Measurements from ENCODE around the gene TBC1D5. TPM values are rescaled to one million over a fixed set of nuclear protein-coding genes. Genes with fewer than 3 reads are reported as not detected.

The TBC1D5 gene
- total RNA-seq, 2 experiments from 2014 or later: 46.3 to 47.8 TPM

- CTCF ChIA-PET: interaction anchor here (1.2 kb wide), 2 partner anchors 8 to 94 kb away, joined by 3 to 5 read pairs; no protein-coding TSS in a partner anchor
- Mint-ChIP-seq H3K4me3 (no peak overlapping the region), H3K4me1 (ENCODE audit: low read depth) (peaks cover 31% of the 10 kb centered on the region), H3K27me3 (peaks cover 1% of the 10 kb centered on the region), H3K27ac (no peak overlapping the region), H3K36me3 (ENCODE audit: low read depth) (no peaks in the 10 kb centered on the region), H3K9me3 (no peaks in the 10 kb centered on the region)
- intact Hi-C loops (cut with micrococcal nuclease): no loop called here
- no peak for TF ChIP-seq CTCF (IDR thresholded peaks at IDR 0.05)
- DNase-seq (no peak), ATAC-seq (no peak)
- POLR2A ChIA-PET: interaction anchor here (1.4 kb wide), 1 partner anchor 27 kb away, joined by 5 read pairs; no protein-coding TSS in a partner anchor
These were observed 4.9 kb upstream of the TBC1D5 start for GRCh38 chr3:17747174-17747889.

DNA sequence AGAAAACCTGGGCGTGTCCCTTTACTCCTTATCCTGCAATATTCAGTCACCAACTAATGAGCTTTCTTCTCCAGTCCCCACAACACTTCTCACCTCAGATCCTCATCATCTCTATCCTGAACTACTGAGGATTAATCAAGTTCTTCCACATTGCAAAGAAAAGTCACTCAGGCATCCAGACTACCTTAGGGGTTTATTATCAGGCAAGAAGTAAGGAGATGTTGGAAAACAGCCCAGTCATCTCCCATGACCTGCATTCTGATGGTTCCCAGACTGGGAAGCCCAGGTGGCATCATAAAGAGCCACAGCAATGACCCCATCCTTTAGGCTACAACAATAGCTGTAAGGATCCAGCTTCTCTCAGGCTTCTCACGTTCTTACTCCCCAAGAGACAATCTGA lies 3.5 kb upstream of the TBC1D5 start:
- Mint-ChIP-seq H3K36me3 (ENCODE audit: low read depth) (no peaks in the 10 kb centered on the region), H3K27ac (no peak overlapping the region), H3K4me1 (ENCODE audit: low read depth) (peaks cover 36% of the 10 kb centered on the region), H3K27me3 (no peaks in the 10 kb centered on the region), H3K9me3 (no peaks in the 10 kb centered on the region), H3K4me3 (no peak overlapping the region)
- intact Hi-C loops (cut with micrococcal nuclease): no loop called here
- ChIA-PET CTCF (no interaction called here), POLR2A (interaction anchor here (0.6 to 1.2 kb wide), 2 partner anchors 14 to 118 kb away, joined by 3 read pairs; no protein-coding TSS in a partner anchor)
- no peak for TF ChIP-seq CTCF (IDR thresholded peaks at IDR 0.05)
- DNase-seq (no peak), ATAC-seq (no peak)

GRCh38 chr3:17745301-17745700 lies 2.9 kb upstream of the TBC1D5 start:
- intact Hi-C loops (cut with micrococcal nuclease): no loop called here
- Mint-ChIP-seq H3K4me3 (no peak overlapping the region), H3K4me1 (ENCODE audit: low read depth) (peaks cover 40% of the 10 kb centered on the region), H3K36me3 (ENCODE audit: low read depth) (peaks cover 3% of the 10 kb centered on the region), H3K27ac (no peak overlapping the region), H3K27me3 (no peaks in the 10 kb centered on the region), H3K9me3 (no peaks in the 10 kb centered on the region)
- DNase-seq (no peak), ATAC-seq (no peak)
- ChIA-PET POLR2A (interaction anchor here (1.2 kb wide), 1 partner anchor 118 kb away, joined by 3 read pairs; no protein-coding TSS in a partner anchor), CTCF (no interaction called here)
- TF ChIP-seq CTCF (IDR thresholded peaks at IDR 0.05): no peak

DNA sequence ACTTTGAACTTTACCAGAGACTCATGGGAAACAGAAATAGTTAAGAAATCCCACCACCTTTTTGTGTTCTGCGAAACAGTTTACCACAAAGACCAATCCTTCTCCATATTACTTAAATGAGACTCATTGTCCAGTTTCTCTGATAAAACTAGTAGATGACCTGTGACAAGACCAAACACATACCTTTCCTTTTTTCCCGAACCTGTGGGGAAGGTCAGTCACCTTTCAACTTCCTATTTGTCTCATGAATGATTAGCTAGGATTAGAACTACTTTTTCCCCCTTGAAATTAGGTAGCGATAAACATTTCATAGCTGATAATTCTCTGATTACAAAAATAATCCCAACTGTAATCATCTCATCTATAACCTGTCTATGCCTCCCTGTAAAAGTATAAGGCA lies 2.3 kb upstream of the TBC1D5 start:
- Mint-ChIP-seq H3K27me3 (no peaks in the 10 kb centered on the region), H3K4me3 (no peak overlapping the region), H3K4me1 (ENCODE audit: low read depth) (peaks cover 37% of the 10 kb centered on the region), H3K36me3 (ENCODE audit: low read depth) (peaks cover 3% of the 10 kb centered on the region), H3K27ac (no peak overlapping the region), H3K9me3 (no peaks in the 10 kb centered on the region)
- ATAC-seq (no peak), DNase-seq (no peak)
- ChIA-PET POLR2A (no interaction called here), CTCF (no interaction called here)
- no peak for TF ChIP-seq CTCF (IDR thresholded peaks at IDR 0.05)
- intact Hi-C loops (cut with micrococcal nuclease): no loop called here

- Mint-ChIP-seq H3K9me3 (no peaks in the 10 kb centered on the region), H3K36me3 (ENCODE audit: low read depth) (peaks cover 9% of the 10 kb centered on the region), H3K4me3 (peak overlapping the region; percentile 93), H3K27me3 (no peaks in the 10 kb centered on the region), H3K4me1 (ENCODE audit: low read depth) (peaks cover 37% of the 10 kb centered on the region), H3K27ac (peak overlapping the region; percentile 98)
- DNase-seq: no peak
- intact Hi-C loops (cut with micrococcal nuclease): no loop called here
- POLR2A ChIA-PET: interaction anchor here (0.7 kb wide), 1 partner anchor 1439 kb away, joined by 3 read pairs; no protein-coding TSS in a partner anchor
- no peak for ATAC-seq
- TF ChIP-seq CTCF (IDR thresholded peaks at IDR 0.05): no peak
- CTCF ChIA-PET: interaction anchor here (3.5 kb wide), 1 partner anchor 98 kb away, joined by 11 read pairs; no protein-coding TSS in a partner anchor
These were observed 1.2 kb upstream of the TBC1D5 start for GRCh38 chr3:17743658-17743995.
